Astrocyte of the hippocampus (primary cell): ENCODE results near the gene GRPR.
"Not testable (repeated sequence)": the region's sequence is repeated elsewhere in the genome, so short reads cannot be mapped to it uniquely, and the experiment has no call there.

Experiments used
- DNase-seq: peaks from one replicate; pipeline ENCODE4 v3.0.0; 2011; ENCODE audit warnings: low read depth, low spot score

Gene GRPR

DNA sequence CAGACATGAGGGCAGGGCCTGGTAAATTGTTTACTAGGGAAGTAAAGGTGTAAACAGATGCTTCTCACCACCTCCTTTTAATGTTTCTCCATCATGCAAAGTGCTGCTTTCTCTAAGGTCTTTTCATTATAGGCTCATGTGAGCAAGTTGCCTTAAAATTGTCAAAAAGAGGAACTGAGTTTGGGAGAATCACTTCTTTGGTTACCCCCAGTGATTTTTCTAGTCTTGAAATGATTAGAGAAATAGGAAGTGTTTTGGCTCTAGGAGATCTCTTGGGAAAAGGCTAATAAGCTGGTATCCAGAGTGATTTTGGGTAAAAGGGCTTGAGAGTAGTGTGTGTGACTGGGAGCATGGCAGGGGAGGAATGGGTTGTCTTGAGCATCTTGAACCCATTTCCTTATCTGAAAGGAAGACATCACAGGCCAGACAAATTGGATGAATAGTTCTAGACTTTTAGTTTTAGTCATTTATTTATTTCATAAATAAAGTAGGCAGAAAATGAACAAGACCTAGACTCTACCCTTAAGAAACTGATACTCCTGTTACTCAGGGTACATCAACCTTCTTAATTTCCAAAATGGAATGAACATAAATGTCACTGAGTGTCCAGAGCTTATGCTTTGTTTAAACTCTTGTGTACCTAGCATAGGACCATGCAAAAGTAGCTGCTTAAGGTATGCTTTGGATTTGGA lies 14.2 kb downstream of the GRPR start:
- no peak for DNase-seq

- DNase-seq, result no peak
Observed at GRCh38 chrX:16138108-16138427, 14.7 kb downstream of the GRPR start.

DNA sequence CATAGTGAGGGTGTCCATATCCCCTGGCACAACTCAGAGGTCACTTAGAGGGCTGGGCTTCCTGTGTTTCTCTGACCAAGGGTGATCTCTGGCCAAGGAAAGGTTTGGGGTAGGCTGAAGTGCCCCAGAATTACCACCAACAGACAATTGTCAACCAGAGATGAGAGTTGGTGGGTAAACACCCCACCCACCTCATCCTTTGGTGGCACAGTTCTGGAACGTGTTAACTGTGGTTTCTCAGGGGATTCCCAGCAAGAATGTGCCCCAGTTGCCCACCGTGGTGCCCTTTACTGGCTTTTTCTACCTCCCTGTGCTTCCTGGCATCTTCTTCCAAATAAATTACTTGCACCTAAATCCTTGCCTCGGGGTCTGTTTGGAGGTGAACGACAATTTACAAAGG lies 17.1 kb downstream of the GRPR start:
- no peak for DNase-seq

- DNase-seq, result no peak
Observed at GRCh38 chrX:16140983-16141382, 17.6 kb downstream of the GRPR start.

DNA sequence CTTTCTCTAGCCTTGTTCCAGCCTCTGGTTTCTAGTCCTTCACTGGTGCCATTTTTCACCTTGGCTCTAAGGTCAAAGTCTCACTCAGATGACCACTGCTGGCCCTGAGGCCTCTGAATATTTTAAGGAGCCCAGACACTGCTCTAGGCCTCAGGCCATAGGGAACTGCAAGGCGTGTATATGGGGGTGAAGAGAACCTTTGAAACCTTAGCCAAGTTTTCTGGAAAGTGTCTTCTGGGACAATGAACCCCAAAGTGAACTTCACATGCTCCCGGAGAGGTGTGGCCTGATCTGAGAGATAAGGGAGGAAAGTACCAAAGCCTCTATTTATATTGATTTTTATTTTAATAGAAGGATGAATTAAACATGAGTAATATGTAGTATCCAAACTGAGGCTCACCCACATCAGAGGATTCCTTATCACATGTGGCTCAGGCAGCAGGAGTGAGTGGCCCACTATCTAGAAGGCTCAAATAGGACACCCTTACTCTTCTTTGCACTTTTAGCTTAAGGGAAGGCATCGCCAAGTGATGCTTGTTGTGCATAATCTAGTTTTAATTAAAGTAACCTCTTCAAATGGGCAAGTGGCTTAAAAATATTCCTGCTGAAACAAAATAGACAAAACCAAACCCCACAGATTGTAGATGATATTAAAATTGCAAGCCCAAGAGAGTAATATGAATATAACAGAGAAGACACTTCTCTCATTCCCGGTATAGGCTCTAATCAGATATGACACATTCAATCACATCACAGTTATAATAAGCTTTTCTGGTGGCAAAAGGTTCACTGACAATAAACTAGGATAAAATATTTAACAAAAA lies 18.3 kb downstream of the GRPR start:
- DNase-seq, result no peak

- DNase-seq, result no peak
Observed at GRCh38 chrX:16142246-16142558, 18.8 kb downstream of the GRPR start.

DNA sequence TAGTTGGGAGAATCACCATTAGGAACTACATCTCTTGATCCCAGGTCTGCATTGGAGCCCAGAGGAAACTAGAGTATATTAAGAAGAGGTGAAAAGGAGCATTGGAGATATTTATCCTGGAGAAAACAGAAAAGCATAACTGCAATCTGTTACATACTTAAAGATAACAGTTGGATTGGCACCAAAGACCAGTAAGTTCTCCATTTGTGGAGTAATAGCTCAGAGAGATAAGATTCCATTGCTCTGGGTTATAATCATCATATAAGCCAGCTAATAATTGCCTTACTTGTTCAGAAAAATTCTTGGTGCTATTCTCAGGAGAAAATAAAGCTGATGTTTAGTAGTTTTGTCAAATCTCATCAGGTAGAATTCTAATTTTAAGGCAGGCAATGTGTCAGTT lies 20.6 kb downstream of the GRPR start:
- no peak for DNase-seq

DNA sequence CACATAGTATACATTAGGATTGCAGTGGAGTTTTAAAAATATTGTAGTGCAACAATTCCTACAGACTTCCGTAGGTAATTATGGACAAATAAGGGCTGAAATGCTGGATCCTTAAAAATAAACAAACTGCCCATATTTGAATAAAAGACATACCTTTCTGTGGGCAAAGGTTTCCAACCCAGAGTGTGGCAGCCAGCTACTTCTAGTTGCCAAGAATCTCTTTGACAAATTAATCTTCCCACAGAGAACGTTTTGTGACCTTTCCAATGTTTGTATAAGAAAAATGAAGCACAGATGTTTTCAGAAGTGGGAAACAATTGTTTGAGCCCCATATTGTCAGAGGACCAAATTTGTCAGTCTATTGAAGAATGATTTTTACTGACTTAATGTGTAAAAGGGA lies 21.1 kb downstream of the GRPR start:
- peak; percentile 44 for DNase-seq

DNA sequence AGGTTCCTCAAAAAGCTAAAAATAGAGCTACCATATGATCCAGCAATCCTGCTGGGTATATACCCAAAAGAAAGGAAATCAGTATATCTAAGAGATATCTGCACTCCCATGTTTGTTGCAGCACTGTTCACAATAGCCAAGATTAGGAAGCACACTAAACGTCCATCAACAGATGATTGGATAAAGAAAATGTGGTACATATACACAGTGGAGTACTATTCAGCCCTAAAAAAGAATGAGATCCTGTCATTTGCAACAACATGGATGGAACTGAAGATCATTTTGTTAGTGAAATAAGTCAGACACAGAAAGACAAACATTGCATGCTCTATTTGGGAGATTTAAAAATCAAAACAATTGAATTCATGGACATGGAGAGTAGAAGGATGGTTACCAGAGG lies 21.7 kb downstream of the GRPR start:
- DNase-seq, result not testable (repeated sequence)

DNA sequence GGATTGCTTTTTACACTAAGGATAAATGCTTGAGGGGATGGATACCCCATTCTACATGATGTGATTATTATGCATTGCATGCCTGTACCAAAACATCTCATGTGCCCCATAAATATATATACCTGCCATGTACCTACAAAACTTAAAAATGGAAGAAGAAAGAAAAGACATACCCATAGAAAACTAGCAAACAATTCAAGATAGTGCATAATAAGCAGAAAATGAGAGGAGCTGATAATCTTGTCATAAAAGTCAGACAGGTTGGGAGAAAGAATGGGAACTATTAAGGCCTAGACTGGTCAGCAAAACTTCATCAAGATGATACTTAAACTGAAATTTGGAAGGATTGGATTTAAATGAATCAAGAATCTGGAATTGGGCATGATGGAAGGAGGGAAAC lies 22.3 kb downstream of the GRPR start:
- no peak for DNase-seq

DNA sequence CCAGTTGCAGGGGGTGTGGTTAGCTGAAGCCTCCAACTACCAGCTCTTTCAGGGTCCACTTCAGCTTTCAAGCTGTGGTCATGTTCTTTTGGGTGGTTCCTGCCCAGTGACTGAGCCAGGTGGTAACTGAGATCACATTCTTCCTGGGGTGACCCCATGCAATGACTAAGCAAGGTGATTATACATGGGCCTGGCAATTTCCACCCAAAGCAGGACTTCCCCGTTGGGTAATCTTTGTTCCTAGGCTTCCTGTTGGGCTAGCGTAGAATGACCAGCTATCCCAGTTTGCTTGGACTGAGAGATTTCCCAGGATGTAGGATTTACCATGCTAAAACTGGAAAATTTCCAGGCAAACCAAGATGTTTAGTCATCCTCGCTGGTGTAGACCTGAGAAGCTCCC lies 25.5 kb downstream of the GRPR start:
- DNase-seq, result no peak

GRCh38 chrX:16155581-16156096 lies 32.3 kb downstream of the GRPR start:
- no peak for DNase-seq

GRCh38 chrX:16156692-16157331 lies 33.4 kb downstream of the GRPR start:
- DNase-seq, result no peak

- peak; percentile 87 for DNase-seq
Observed at GRCh38 chrX:16160729-16161128, 37.4 kb downstream of the GRPR start.

DNA sequence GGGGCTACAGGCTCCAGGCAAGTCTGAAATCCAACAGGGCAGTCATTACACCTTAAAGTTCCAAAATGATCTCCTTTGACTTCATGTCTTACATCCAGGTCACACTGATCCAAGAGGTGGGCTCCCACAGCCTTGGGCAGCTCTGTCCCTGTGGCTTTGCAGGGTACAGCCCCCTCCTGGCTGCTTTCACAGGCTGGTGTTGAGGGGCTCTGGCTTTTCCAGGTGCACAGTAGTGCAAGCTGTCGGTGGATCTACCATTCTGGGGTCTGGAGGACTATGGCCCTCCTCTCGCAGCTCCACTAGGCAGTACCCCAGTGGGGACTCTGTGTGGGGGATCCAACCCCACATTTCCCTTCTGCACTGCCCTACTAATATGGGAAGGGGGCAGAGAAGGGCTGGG lies 37.8 kb downstream of the GRPR start:
- DNase-seq, result not testable (repeated sequence)

- DNase-seq, result no peak
Observed at GRCh38 chrX:16162391-16162790, 39.0 kb downstream of the GRPR start.

DNA sequence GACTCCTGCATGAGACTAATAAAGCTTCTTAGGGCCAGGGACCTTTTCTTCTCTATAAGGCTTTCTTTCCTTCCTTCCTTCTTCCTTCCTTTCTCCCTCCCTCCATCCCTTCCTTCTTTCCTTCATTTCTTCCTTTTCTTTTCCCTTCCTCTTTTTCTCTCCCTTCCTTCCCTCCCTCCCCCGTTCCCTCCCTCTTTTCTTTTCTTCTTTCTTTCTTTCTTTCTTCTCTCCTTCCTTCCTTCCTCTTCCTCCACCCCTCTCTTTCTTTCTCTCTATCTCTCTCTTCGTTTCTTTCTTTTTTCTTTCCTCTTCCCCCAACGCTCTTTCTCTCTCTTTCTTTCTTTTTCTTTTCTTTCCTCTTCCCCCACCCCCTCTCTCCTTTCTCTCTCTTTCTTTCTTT lies 41.4 kb downstream of the GRPR start:
- no peak for DNase-seq

- no peak for DNase-seq
Observed at GRCh38 chrX:16167181-16167580, 43.8 kb downstream of the GRPR start, which contains the start of gene MAGEB17. Gene MAGEB17, plus strand, starts transcription at chrX:16167481. Its CDS starts 2,902 bp downstream, at chrX:16170383.

DNA sequence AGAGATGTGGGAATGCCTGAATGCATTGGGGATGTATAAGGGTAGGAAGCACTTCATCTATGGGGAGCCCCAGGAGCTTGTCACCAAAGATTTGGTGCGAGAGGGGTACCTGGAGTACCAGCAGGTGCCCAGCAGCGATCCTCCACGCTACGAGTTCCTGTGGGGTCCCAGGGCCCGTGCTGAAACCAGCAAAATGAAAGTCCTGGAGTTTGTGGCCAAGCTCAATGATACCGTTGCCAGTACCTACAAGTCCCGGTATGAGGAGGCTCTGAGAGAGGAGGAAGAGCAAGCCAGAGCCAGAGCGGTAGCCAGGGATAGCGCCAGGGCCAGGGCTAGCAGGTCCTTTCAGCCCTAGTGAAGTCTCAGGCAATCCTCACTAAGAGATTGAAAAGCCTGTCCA lies 47.7 kb downstream of the GRPR start:
- DNase-seq, result no peak

GRCh38 chrX:16171944-16172343 lies 48.6 kb downstream of the GRPR start:
- no peak for DNase-seq

DNA sequence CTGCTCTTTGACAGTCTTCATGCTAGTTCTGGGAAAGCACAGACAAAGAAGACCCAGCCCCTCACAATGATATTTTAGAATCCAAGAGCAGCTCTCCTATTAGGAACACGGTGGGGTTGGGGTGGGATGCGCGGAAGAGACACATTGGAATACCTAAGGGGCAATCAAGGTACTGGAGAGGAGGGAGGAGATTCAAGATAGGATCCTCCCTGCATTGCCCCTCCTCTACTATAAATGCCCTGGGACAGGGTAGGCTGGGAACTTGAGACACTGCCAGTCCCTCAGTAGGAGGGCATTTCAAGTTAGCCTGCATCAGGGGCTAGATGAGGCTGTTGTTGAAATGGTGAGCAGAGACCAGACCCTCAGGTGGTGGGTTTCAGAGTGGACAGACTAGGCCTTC lies 49.0 kb downstream of the GRPR start:
- DNase-seq, result no peak

DNA sequence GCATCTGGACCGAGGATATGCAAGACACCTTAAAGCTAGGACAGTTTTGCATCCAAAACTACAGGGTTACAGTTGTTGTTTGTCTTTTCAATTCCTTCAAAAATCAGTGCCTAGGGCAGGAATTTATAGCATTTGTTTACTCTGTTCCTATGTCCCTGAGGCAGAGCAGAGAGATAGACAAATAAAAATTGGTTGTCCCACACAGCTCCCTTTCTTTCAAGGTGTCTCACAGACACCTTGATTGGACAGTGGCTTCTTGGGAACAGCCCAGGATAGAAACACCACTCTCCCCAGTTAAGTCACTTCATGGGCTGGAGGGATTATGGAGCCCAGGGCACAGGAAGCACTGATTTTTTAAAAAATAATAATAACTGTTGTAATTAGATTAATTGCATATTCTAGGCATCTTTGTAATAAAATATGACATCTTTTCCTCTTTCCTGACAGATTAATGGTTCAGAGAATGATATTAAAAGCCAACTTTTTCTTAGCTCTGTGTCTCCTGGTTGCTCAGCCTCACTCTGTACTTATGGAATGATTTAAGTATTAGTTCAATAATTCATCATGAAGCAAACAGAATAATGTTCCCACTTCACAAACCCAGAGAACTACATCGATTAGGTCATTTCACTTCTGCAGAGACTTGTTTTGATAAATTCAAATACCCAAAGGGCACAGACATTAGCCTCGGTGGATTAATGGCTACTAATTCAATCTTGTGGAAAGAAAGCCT lies 52.1 kb downstream of the GRPR start:
- DNase-seq, result no peak
